Measurements from ENCODE around the gene BTNL8. TPM values are rescaled to one million over a fixed set of nuclear protein-coding genes. Genes with fewer than 3 reads are reported as not detected.

Gene BTNL8, protein sequence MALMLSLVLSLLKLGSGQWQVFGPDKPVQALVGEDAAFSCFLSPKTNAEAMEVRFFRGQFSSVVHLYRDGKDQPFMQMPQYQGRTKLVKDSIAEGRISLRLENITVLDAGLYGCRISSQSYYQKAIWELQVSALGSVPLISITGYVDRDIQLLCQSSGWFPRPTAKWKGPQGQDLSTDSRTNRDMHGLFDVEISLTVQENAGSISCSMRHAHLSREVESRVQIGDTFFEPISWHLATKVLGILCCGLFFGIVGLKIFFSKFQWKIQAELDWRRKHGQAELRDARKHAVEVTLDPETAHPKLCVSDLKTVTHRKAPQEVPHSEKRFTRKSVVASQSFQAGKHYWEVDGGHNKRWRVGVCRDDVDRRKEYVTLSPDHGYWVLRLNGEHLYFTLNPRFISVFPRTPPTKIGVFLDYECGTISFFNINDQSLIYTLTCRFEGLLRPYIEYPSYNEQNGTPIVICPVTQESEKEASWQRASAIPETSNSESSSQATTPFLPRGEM
- 0.48 to 0.96 TPM (median 0.85 TPM) in 3 replicates for total RNA-seq (2021)
- percentile 34 among the genes with signal in this experiment for Bru-seq, nascent RNA
- long read RNA-seq, experiment 1, partial matches to known transcripts = 0 of 3 reads
- long read RNA-seq, experiment 1, other reads (novel, unspliced or antisense) = 3 of 3 reads
- long read RNA-seq, experiment 2, partial matches to known transcripts = 0 of 1 reads
- long read RNA-seq, experiment 2, other reads (novel, unspliced or antisense) = 1 of 1 reads
- long read RNA-seq, experiment 3, partial matches to known transcripts = 0 of 3 reads
- long read RNA-seq, experiment 3, other reads (novel, unspliced or antisense) = 3 of 3 reads

DNA sequence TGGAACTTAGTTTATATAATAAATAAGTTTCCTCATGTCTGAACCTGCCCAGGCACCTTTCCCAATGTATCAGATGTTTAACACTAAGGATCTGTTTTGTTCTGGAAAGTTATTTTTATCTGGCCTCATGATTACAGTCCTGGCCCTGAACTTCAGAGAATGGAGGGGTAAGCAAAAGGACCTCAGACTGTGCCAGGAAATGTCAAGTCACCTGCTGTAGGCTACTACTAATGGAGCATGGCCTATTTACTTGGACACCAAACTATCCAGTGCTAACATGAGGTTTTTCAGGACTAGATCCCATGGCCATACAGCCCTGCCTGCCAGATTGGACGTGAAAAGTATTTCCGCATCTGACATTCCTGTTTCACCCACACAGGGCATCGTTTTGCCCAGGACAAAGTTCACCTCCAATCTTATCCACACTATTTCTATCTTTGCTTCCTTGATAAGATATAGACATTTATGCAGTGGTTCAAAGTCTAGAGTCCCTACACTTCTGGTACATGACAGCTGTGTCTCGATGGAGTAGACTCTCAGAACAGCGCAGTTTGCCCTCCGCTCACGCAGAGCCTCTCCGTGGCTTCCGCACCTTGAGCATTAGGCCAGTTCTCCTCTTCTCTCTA is at the start of gene BTNL8:
Gene BTNL8 (plus strand): TSS at position 539 of the 626 bp plus-strand sequence. CDS start 152 bp downstream, outside the sequence.
- ChIA-PET POLR2A (interaction anchor here (0.5 kb wide), 1 partner anchor 236 kb away, joined by 3 read pairs; no protein-coding TSS in a partner anchor), CTCF (no interaction called here)
- no peak for TF ChIP-seq ZMAT4 (CRISPR knock-in tag; IDR thresholded peaks at IDR 0.05)

GRCh38 chr5:180849827-180850226 is 49.1 kb upstream of the BTNL8 start:
- POLR2A ChIA-PET = no interaction called here
- CTCF ChIA-PET = no interaction called here
- Mint-ChIP-seq H3K4me1 (peaks cover 5% of the 10 kb centered on the region), H3K27ac (no peak overlapping the region), H3K27me3 (ENCODE audit: low read depth) (peaks cover 29% of the 10 kb centered on the region), H3K36me3 (peaks cover 97% of the 10 kb centered on the region), H3K9me3 (peaks cover 89% of the 10 kb centered on the region), H3K4me3 (no peak overlapping the region)
- no peak for DNase-seq (ENCODE audit: low spot score)
- ATAC-seq = no peak
- TF ChIP-seq CREB1 (CRISPR knock-in tag; IDR thresholded peaks at IDR 0.05) = no peak
- TF ChIP-seq GRHL2 (CRISPR knock-in tag; IDR thresholded peaks at IDR 0.05; ENCODE audit: insufficient replicate concordance, severe bottlenecking) = no peak
- no peak for TF ChIP-seq ZNF423 (CRISPR knock-in tag; IDR thresholded peaks at IDR 0.05)
- no peak for TF ChIP-seq USF1 (CRISPR knock-in tag; IDR thresholded peaks at IDR 0.05)
- no peak for TF ChIP-seq ATF6 (CRISPR knock-in tag; IDR thresholded peaks at IDR 0.05)
- no peak for TF ChIP-seq NR2C2 (CRISPR knock-in tag; IDR thresholded peaks at IDR 0.05)
- no peak for TF ChIP-seq HMGA2 (CRISPR knock-in tag; IDR thresholded peaks at IDR 0.05)
- TF ChIP-seq, protein P1, sequence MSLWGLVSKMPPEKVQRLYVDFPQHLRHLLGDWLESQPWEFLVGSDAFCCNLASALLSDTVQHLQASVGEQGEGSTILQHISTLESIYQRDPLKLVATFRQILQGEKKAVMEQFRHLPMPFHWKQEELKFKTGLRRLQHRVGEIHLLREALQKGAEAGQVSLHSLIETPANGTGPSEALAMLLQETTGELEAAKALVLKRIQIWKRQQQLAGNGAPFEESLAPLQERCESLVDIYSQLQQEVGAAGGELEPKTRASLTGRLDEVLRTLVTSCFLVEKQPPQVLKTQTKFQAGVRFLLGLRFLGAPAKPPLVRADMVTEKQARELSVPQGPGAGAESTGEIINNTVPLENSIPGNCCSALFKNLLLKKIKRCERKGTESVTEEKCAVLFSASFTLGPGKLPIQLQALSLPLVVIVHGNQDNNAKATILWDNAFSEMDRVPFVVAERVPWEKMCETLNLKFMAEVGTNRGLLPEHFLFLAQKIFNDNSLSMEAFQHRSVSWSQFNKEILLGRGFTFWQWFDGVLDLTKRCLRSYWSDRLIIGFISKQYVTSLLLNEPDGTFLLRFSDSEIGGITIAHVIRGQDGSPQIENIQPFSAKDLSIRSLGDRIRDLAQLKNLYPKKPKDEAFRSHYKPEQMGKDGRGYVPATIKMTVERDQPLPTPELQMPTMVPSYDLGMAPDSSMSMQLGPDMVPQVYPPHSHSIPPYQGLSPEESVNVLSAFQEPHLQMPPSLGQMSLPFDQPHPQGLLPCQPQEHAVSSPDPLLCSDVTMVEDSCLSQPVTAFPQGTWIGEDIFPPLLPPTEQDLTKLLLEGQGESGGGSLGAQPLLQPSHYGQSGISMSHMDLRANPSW (CRISPR knock-in tag; conservative IDR thresholded peaks at IDR 0.05; ENCODE audit: low read depth) = no peak
- no peak for TF ChIP-seq ZNF416 (CRISPR knock-in tag; IDR thresholded peaks at IDR 0.05)
- TF ChIP-seq, protein P2, sequence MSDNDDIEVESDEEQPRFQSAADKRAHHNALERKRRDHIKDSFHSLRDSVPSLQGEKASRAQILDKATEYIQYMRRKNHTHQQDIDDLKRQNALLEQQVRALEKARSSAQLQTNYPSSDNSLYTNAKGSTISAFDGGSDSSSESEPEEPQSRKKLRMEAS (CRISPR knock-in tag; IDR thresholded peaks at IDR 0.05) = no peak
- no peak for TF ChIP-seq PREB (CRISPR knock-in tag; IDR thresholded peaks at IDR 0.05; ENCODE audit: borderline replicate concordance)
- TF ChIP-seq, protein P3, sequence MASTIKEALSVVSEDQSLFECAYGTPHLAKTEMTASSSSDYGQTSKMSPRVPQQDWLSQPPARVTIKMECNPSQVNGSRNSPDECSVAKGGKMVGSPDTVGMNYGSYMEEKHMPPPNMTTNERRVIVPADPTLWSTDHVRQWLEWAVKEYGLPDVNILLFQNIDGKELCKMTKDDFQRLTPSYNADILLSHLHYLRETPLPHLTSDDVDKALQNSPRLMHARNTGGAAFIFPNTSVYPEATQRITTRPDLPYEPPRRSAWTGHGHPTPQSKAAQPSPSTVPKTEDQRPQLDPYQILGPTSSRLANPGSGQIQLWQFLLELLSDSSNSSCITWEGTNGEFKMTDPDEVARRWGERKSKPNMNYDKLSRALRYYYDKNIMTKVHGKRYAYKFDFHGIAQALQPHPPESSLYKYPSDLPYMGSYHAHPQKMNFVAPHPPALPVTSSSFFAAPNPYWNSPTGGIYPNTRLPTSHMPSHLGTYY (CRISPR knock-in tag; IDR thresholded peaks at IDR 0.05) = no peak
- TF ChIP-seq, protein P4, sequence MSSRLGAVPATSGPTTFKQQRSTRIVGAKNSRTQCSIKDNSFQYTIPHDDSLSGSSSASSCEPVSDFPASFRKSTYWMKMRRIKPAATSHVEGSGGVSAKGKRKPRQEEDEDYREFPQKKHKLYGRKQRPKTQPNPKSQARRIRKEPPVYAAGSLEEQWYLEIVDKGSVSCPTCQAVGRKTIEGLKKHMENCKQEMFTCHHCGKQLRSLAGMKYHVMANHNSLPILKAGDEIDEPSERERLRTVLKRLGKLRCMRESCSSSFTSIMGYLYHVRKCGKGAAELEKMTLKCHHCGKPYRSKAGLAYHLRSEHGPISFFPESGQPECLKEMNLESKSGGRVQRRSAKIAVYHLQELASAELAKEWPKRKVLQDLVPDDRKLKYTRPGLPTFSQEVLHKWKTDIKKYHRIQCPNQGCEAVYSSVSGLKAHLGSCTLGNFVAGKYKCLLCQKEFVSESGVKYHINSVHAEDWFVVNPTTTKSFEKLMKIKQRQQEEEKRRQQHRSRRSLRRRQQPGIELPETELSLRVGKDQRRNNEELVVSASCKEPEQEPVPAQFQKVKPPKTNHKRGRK (CRISPR knock-in tag; IDR thresholded peaks at IDR 0.05; ENCODE audit: borderline replicate concordance) = no peak
- no peak for TF ChIP-seq MXD4 (CRISPR knock-in tag; IDR thresholded peaks at IDR 0.05; ENCODE audit: borderline replicate concordance)
- TF ChIP-seq ELF4 (CRISPR knock-in tag; IDR thresholded peaks at IDR 0.05; ENCODE audit: low read depth) = no peak
- no peak for TF ChIP-seq ATF1 (CRISPR knock-in tag; IDR thresholded peaks at IDR 0.05)
- no peak for TF ChIP-seq ZNF263 (CRISPR knock-in tag; IDR thresholded peaks at IDR 0.05; ENCODE audit: low read depth)

More for the DNA sequence above, at the start of gene BTNL8:
- H3K27me3 Mint-ChIP-seq (ENCODE audit: low read depth) = peaks cover 7% of the 10 kb centered on the region; the same call in 1 of the 2 replicates
- DNase-seq (ENCODE audit: low spot score) (no peak), ATAC-seq (no peak)
- no peak within 1 kb of the TSS for H3K27ac Mint-ChIP-seq
- peaks cover 26% of the 10 kb centered on the region for H3K9me3 Mint-ChIP-seq
- no peak within 1 kb of the TSS for H3K4me3 Mint-ChIP-seq
- H3K4me1 Mint-ChIP-seq = no peaks in the 10 kb centered on the region
- no peaks in the 10 kb centered on the region for H3K36me3 Mint-ChIP-seq
